Calu3 (cell line): ENCODE data around the gene BPI. TPM values are rescaled to one million over a fixed set of nuclear protein-coding genes. Genes with fewer than 3 reads are reported as not detected.

Source experiments
- BruUV-seq: library from RNA; stranded (reverse); fragments of 400-500 nt; replicated peaks from 2 replicates; lab custom pipeline; 2021; lab: Mats Ljungman, UMichigan
- CTCF ChIA-PET: fragments of 300-600 bp; sonication (Branson Sonifier 250); formaldehyde crosslinking; loops from one replicate; lab custom pipeline; 2022; ENCODE audit warnings: antibody characterized with exemption; lab: Charles Lee
- DNase-seq: peaks from one replicate; pipeline ENCODE4 v3.0.0; 2022
- H3K27ac Mint-ChIP-seq: one replicate; pipeline ENCODE4 v1.8.0; 2022; ENCODE audit warnings: mixed read lengths; ENCODE audit not compliant: unreplicated experiment
- H3K27me3 Mint-ChIP-seq: one replicate; pipeline ENCODE4 v1.8.0; 2022; ENCODE audit warnings: mixed read lengths; ENCODE audit not compliant: unreplicated experiment
- H3K36me3 Mint-ChIP-seq: one replicate; pipeline ENCODE4 v1.8.0; 2022; ENCODE audit warnings: mild to moderate bottlenecking, moderate library complexity, mixed read lengths; ENCODE audit not compliant: insufficient read depth, unreplicated experiment
- H3K4me1 Mint-ChIP-seq: one replicate; pipeline ENCODE4 v1.8.0; 2022; ENCODE audit warnings: mild to moderate bottlenecking, low read depth, mixed read lengths; ENCODE audit not compliant: unreplicated experiment
- H3K4me3 Mint-ChIP-seq: one replicate; pipeline ENCODE4 v1.8.0; 2022; ENCODE audit warnings: mild to moderate bottlenecking, low read depth, moderate library complexity, mixed read lengths; ENCODE audit not compliant: unreplicated experiment
- H3K9me3 Mint-ChIP-seq: one replicate; pipeline ENCODE4 v1.8.0; 2022; ENCODE audit warnings: low read depth, mixed read lengths; ENCODE audit not compliant: unreplicated experiment
- CTCF ChIP-seq: fragments of 200-600 bp; IDR thresholded peaks from one replicate; pipeline ENCODE4 v1.8.0; 2022; ENCODE audit warnings: antibody characterized with exemption; ENCODE audit not compliant: unreplicated experiment
- intact Hi-C: fragments of 100-400 bp; cut with micrococcal nuclease; formaldehyde crosslinking; loops from one replicate; pipeline ENCODE4 v1.10.0; 2022; ENCODE audit not compliant: unreplicated experiment
- total RNA-seq: library from RNA; stranded (reverse); gene quantifications from 2 replicates; pipeline ENCODE4 v1.2.3, GENCODE V29; 2022

Gene BPI
- total RNA-seq, 1 experiment from 2014 or later: not detected

GRCh38 chr20:38345643-38346042, 41.7 kb downstream of the BPI start:
- Mint-ChIP-seq H3K4me1 (peaks cover 18% of the 10 kb centered on the region), H3K9me3 (no peaks in the 10 kb centered on the region), H3K27ac (no peak overlapping the region), H3K4me3 (no peak overlapping the region), H3K36me3 (peaks cover 12% of the 10 kb centered on the region), H3K27me3 (peaks cover 48% of the 10 kb centered on the region)
- CTCF ChIA-PET: no interaction called here
- no peak for TF ChIP-seq CTCF
- DNase-seq: no peak
- no TSS peak for BruUV-seq
- intact Hi-C loops: no loop called here

GRCh38 chr20:38346247-38346651, 42.3 kb downstream of the BPI start, which contains the start of gene LBP:
LBP (plus strand) TSS chr20:38346482; CDS start chr20:38346517, 35 bp downstream.
- H3K27me3 Mint-ChIP-seq: peaks cover 53% of the 10 kb centered on the region
- H3K9me3 Mint-ChIP-seq: no peaks in the 10 kb centered on the region
- TF ChIP-seq CTCF: no peak
- CTCF ChIA-PET: interaction anchor here (1.5 kb wide), 1 partner anchor 10 kb away, joined by 3 read pairs; no protein-coding TSS in a partner anchor
- H3K36me3 Mint-ChIP-seq: peaks cover 12% of the 10 kb centered on the region
- peaks cover 18% of the 10 kb centered on the region for H3K4me1 Mint-ChIP-seq
- BruUV-seq: no TSS peak
- H3K27ac Mint-ChIP-seq: no peak within 1 kb of the TSS
- intact Hi-C loops: no loop called here
- H3K4me3 Mint-ChIP-seq: no peak within 1 kb of the TSS
- no peak for DNase-seq

- no peaks in the 10 kb centered on the region for H3K9me3 Mint-ChIP-seq
- TF ChIP-seq CTCF: no peak
- peaks cover 49% of the 10 kb centered on the region for H3K27me3 Mint-ChIP-seq
- H3K27ac Mint-ChIP-seq: no peak overlapping the region
- intact Hi-C loops: no loop called here
- no peak overlapping the region for H3K4me3 Mint-ChIP-seq
- no TSS peak for BruUV-seq
- H3K4me1 Mint-ChIP-seq: peaks cover 18% of the 10 kb centered on the region
- no peak for DNase-seq
- CTCF ChIA-PET: interaction anchor here (1.5 kb wide), 1 partner anchor 10 kb away, joined by 3 read pairs; no protein-coding TSS in a partner anchor
- peaks cover 12% of the 10 kb centered on the region for H3K36me3 Mint-ChIP-seq
These were observed 42.8 kb downstream of the BPI start for GRCh38 chr20:38346741-38347140.

GRCh38 chr20:38349856-38350255, 45.9 kb downstream of the BPI start:
- Mint-ChIP-seq H3K27me3 (peaks cover 46% of the 10 kb centered on the region), H3K27ac (no peak overlapping the region), H3K36me3 (no peaks in the 10 kb centered on the region), H3K4me3 (no peak overlapping the region), H3K9me3 (no peaks in the 10 kb centered on the region), H3K4me1 (peaks cover 6% of the 10 kb centered on the region)
- CTCF ChIA-PET: no interaction called here
- no peak for TF ChIP-seq CTCF
- no TSS peak for BruUV-seq
- intact Hi-C loops: no loop called here
- no peak for DNase-seq
